ENCODE measurements around the gene NKIRAS2.

The NKIRAS2 gene

DNA sequence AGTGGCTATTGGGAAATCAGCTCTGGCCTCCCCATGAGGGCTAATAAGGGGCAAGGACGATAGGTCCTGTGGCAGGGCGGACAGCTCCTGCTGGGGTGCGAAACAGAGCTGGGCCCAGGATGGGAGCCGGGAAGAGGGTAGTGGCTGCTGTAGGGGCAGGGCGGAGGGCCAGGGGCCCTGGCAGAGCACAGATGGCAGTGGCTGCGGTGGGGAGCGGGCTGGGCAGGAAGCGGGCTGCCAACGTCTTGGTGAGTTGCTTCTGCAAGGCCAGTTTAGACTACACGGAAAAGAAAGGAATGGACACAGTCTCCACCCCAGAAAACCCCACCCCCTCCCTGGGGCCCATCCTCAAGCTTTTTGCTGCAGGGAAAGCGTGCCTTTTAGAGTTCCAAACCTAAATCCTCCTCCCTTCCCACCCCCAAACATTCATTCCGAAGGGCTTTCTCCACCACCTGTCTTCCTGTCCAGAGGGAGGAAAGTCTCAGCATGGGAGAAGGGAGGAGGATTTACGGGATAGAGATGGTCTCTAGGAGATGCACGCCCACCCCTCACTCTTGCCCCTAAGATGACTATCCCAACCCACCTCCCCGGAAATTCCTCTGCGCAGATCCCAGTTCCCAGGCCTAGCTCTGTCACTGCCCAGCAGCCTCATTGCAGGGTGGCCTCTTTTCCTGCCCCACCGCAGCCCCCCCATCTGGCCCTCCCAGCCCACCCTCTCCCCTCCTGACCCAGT, 7.1 kb downstream of the NKIRAS2 start:
- TF ChIP-seq, protein P1, sequence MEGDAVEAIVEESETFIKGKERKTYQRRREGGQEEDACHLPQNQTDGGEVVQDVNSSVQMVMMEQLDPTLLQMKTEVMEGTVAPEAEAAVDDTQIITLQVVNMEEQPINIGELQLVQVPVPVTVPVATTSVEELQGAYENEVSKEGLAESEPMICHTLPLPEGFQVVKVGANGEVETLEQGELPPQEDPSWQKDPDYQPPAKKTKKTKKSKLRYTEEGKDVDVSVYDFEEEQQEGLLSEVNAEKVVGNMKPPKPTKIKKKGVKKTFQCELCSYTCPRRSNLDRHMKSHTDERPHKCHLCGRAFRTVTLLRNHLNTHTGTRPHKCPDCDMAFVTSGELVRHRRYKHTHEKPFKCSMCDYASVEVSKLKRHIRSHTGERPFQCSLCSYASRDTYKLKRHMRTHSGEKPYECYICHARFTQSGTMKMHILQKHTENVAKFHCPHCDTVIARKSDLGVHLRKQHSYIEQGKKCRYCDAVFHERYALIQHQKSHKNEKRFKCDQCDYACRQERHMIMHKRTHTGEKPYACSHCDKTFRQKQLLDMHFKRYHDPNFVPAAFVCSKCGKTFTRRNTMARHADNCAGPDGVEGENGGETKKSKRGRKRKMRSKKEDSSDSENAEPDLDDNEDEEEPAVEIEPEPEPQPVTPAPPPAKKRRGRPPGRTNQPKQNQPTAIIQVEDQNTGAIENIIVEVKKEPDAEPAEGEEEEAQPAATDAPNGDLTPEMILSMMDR (IDR thresholded peaks at IDR 0.05; ENCODE audit: borderline replicate concordance, control extremely low read depth, extremely low read depth, insufficient read depth, missing control alignments) = no peak
- no peak for DNase-seq (ENCODE audit: low spot score)
- in situ Hi-C loops (cut with MboI; ENCODE audit: low sequenced_read_pairs, unreplicated experiment) = loop anchor here (10.0 kb wide), 1 partner anchor 78 kb away; no protein-coding TSS in a partner anchor

DNA sequence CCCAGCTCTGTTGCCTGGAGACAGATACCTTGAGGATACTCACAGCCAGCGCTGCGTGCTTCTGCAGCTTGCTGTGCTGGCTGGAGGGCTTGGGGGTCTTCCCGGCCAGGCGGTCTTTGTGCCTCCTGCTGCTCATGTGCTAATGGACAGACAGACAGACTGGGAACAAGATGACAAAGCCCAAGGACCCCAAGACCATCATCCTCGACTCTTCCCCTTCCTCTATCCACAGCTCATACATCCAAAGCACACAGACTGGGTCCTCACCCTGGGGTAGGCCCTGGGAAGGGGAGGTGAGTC, 7.7 kb downstream of the NKIRAS2 start:
- DNase-seq (ENCODE audit: low spot score) = no peak
- in situ Hi-C loops (cut with MboI; ENCODE audit: low sequenced_read_pairs, unreplicated experiment) = loop anchor here (10.0 kb wide), 1 partner anchor 77 kb away; no protein-coding TSS in a partner anchor
- TF ChIP-seq, protein P1 (IDR thresholded peaks at IDR 0.05; ENCODE audit: borderline replicate concordance, control extremely low read depth, extremely low read depth, insufficient read depth, missing control alignments) = no peak

DNA sequence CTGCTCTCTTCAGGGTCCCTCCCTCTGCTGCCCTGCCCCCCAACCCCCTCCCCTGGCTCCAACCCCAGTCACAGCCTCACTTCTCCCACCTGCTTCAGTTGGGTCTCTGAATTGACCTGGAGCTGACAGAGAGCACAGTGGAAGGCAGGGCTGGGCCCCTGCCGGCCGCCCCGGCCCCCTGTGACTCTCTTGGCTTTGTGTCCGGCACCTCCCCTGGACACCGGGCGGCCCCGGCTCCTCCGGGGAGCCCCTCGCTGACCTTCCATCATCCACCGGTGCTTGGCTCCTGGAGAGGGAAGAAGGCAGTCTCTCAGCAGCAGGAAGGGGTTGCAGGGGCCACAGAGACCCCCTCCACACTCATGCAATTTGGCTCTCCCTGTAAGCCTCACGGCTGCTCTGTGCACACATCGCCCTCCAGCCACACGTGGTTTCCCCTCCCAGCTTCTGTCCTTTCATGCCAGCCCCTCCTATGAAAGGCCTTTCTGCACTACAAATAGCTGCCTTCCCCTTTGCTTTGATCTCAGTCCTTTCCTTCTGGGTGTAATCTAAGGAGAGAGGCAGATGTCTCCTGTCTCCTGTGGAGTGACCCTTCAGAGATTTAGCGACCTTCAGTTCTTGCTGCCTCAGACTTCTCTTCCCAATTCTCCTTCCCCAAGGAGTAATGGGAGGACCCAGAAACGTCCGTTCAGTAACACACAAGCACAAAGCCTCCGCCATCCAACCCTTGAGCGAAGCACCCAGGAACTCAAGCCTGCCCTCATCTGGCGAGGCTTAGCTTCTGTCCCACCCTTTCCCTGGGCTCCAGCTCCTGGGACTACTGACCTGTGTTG, 8.3 kb downstream of the NKIRAS2 start:
- DNase-seq (ENCODE audit: low spot score) = no peak
- in situ Hi-C loops (cut with MboI; ENCODE audit: low sequenced_read_pairs, unreplicated experiment) = loop anchor here (10.0 kb wide), 1 partner anchor 77 kb away; no protein-coding TSS in a partner anchor
- TF ChIP-seq, protein P1 (IDR thresholded peaks at IDR 0.05; ENCODE audit: borderline replicate concordance, control extremely low read depth, extremely low read depth, insufficient read depth, missing control alignments) = no peak

- no peak for DNase-seq (ENCODE audit: low spot score)
- in situ Hi-C loops (cut with MboI; ENCODE audit: low sequenced_read_pairs, unreplicated experiment) = loop anchor here (10.0 kb wide), 1 partner anchor 76 kb away; no protein-coding TSS in a partner anchor
- TF ChIP-seq, protein P1 (IDR thresholded peaks at IDR 0.05; ENCODE audit: borderline replicate concordance, control extremely low read depth, extremely low read depth, insufficient read depth, missing control alignments) = no peak
Observed at GRCh38 chr17:42028791-42029127, 8.9 kb downstream of the NKIRAS2 start.

- in situ Hi-C loops (cut with MboI; ENCODE audit: low sequenced_read_pairs, unreplicated experiment) = no loop called here
- TF ChIP-seq, protein P1 (IDR thresholded peaks at IDR 0.05; ENCODE audit: borderline replicate concordance, control extremely low read depth, extremely low read depth, insufficient read depth, missing control alignments) = no peak
- DNase-seq (ENCODE audit: low spot score) = no peak
Observed at GRCh38 chr17:42031584-42031983, 11.7 kb downstream of the NKIRAS2 start.

GRCh38 chr17:42034059-42034458, 14.2 kb downstream of the NKIRAS2 start:
- DNase-seq (ENCODE audit: low spot score) = no peak
- TF ChIP-seq, protein P1 (IDR thresholded peaks at IDR 0.05; ENCODE audit: borderline replicate concordance, control extremely low read depth, extremely low read depth, insufficient read depth, missing control alignments) = no peak
- in situ Hi-C loops (cut with MboI; ENCODE audit: low sequenced_read_pairs, unreplicated experiment) = no loop called here

Data from GM13976 (cell line).